ENCODE results near the gene BLOC1S5. TPM values are rescaled to one million over a fixed set of nuclear protein-coding genes. Genes with fewer than 3 reads are reported as not detected.

The BLOC1S5 gene
- total RNA-seq, 1 experiment from 2014 or later: 9.1 TPM

DNA sequence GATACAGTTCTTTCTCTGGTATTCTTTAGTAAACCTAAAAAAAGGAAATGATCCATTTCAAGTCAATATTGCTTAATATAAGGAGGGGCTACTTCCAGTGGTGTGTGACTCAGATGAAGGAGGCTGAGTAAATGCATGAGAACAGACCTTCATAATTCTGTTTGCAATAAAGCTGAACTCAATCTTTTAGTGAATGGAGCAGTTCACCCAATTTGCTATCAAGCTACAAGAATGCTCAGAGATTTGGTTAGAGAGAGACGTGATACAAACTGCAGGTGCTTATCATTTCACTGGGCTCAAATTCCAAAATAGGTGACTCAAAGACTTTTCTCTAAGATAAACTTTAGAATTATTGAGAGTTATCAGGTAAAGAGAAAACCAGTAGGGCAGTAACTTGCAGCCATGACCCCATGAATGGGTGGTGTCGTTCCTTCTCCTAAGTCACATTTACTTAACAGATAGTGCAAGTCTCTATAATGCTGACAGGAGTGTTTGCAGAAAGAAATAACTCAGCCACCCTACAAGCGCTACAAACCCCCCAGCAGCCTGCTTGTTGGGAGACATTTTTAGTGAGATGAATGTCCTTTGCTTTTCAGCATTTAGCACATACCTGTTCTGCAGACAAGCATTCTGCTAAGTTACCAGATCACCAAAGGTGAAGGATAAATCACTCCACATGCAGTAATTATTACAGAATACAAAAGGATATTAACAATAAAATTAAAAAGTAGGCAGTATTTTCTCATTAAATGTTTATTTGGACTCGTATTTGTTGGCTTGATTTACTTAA, 16.4 kb upstream of the BLOC1S5 start:
- ATAC-seq: peak; percentile 47
- Histone ChIP-seq H3K27me3 (ENCODE audit: low read length) (no peaks in the 10 kb centered on the region), H3K4me3 (ENCODE audit: low read length) (peak overlapping the region; percentile 13; the same call in 1 of the 2 replicates), H2AFZ (ENCODE audit: low read length) (no peak overlapping the region), H3K9me2 (replicated peaks; ENCODE audit: low read length) (no peaks in the 10 kb centered on the region), H3F3A (ENCODE audit: low read length, unreplicated experiment) (peaks cover 14% of the 10 kb centered on the region), H3K9me3 (ENCODE audit: low read length) (no peaks in the 10 kb centered on the region), H4K20me1 (ENCODE audit: low read length) (peaks cover 3% of the 10 kb centered on the region; the same call in 1 of the 2 replicates), H3K4me1 (ENCODE audit: insufficient read depth, low read length) (peaks cover 60% of the 10 kb centered on the region), H3K36me3 (ENCODE audit: low read depth, low read length) (0 out of 2 replicates have a peak, but pooled peaks cover 7% of the 10 kb centered on the region), H3K4me2 (ENCODE audit: low read length) (peak overlapping the region; percentile 71), H3K27ac (ENCODE audit: low read length) (peak overlapping the region; percentile 80), H3K9ac (ENCODE audit: low read length) (peak overlapping the region; percentile 22), H3K79me2 (ENCODE audit: low read length) (peaks cover 49% of the 10 kb centered on the region)
- peak; percentile 82 for DNase-seq
- ChIA-PET CTCF (no interaction called here), POLR2A (ENCODE audit: unreplicated experiment) (interaction anchor here (0.6 kb wide), 1 partner anchor 8 kb away, joined by 7 read pairs; no protein-coding TSS in a partner anchor)
- intact Hi-C loops (cut with micrococcal nuclease): loop anchor here (2.0 kb wide), 1 partner anchor 14 kb away; no protein-coding TSS in a partner anchor
- no peak for TF ChIP-seq EZH2 (IDR thresholded peaks at IDR 0.05; ENCODE audit: low read length, unreplicated experiment)
- no peak for TF ChIP-seq EZH2phosphoT487 (IDR thresholded peaks at IDR 0.05; ENCODE audit: borderline replicate concordance, low read length)
- TF ChIP-seq CTCF (conservative IDR thresholded peaks at IDR 0.05; ENCODE audit: low read depth, low read length): no peak
- BruUV-seq (replicated peaks): no TSS peak

DNA sequence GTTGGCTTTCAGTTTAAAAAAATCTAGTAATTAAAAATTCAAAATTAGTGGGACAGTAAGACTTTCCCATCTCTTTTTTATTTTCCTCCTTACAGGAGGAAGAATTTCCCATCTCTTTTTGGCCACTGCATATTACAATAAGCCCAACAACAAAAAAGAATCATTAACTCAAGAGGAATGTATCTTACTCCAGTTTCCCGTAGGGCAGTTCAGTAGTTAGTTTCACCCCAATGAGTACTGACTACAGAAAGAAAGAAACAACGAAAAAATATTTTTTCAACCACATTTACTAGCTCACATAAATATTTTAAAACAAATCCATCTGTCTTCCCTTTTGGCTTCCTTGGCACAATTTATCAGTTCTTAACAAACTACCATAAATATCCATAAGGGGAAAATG, 14.9 kb upstream of the BLOC1S5 start:
- no peak overlapping the region for H3K9ac ChIP-seq (ENCODE audit: low read length)
- no peak overlapping the region for H3K4me3 ChIP-seq (ENCODE audit: low read length)
- ChIA-PET POLR2A (ENCODE audit: unreplicated experiment) (no interaction called here), CTCF (no interaction called here)
- H4K20me1 ChIP-seq (ENCODE audit: low read length): no peaks in the 10 kb centered on the region
- no peaks in the 10 kb centered on the region for H3K9me2 ChIP-seq (replicated peaks; ENCODE audit: low read length)
- no peak overlapping the region for H2AFZ ChIP-seq (ENCODE audit: low read length)
- DNase-seq (no peak), ATAC-seq (no peak)
- H3K4me1 ChIP-seq (ENCODE audit: insufficient read depth, low read length): peaks cover 47% of the 10 kb centered on the region
- no TSS peak for BruUV-seq (replicated peaks)
- H3K9me3 ChIP-seq (ENCODE audit: low read length): no peaks in the 10 kb centered on the region
- H3K4me2 ChIP-seq (ENCODE audit: low read length): no peak overlapping the region; the same call in 1 of the 2 replicates
- no peak overlapping the region for H3K27ac ChIP-seq (ENCODE audit: low read length)
- H3K27me3 ChIP-seq (ENCODE audit: low read length): no peaks in the 10 kb centered on the region
- peaks cover 42% of the 10 kb centered on the region for H3K79me2 ChIP-seq (ENCODE audit: low read length)
- H3K36me3 ChIP-seq (ENCODE audit: low read depth, low read length): 0 out of 2 replicates have a peak, but pooled peaks cover 7% of the 10 kb centered on the region
- TF ChIP-seq EZH2phosphoT487 (IDR thresholded peaks at IDR 0.05; ENCODE audit: borderline replicate concordance, low read length) (no peak), CTCF (conservative IDR thresholded peaks at IDR 0.05; ENCODE audit: low read depth, low read length) (no peak), EZH2 (IDR thresholded peaks at IDR 0.05; ENCODE audit: low read length, unreplicated experiment) (no peak)
- intact Hi-C loops (cut with micrococcal nuclease): no loop called here
- peaks cover 14% of the 10 kb centered on the region for H3F3A ChIP-seq (ENCODE audit: low read length, unreplicated experiment)

DNA sequence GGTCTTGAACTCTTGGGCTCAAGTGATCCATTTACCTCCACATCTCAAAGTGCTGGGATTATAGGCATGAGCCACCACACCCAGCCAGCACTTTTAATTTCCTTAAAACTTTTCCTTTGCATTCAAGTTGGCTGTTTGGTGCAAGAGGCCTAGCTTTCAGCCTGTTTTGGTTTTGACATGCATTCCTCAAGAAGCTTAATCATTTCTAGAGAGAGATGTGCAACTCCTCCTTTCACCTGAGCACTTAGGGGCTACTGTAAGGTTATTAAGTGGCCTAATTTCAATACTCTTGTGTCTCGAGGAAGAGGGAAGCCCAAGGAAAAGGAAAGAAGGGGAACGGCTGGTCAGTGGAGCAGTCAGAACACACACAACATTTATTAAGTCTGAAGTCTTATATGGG, 13.8 kb upstream of the BLOC1S5 start:
- Histone ChIP-seq H3K79me2 (ENCODE audit: low read length) (peaks cover 37% of the 10 kb centered on the region), H3K9me3 (ENCODE audit: low read length) (no peaks in the 10 kb centered on the region), H3K27me3 (ENCODE audit: low read length) (no peaks in the 10 kb centered on the region), H3F3A (ENCODE audit: low read length, unreplicated experiment) (peaks cover 8% of the 10 kb centered on the region), H3K4me2 (ENCODE audit: low read length) (no peak overlapping the region), H3K36me3 (ENCODE audit: low read depth, low read length) (0 out of 2 replicates have a peak, but pooled peaks cover 7% of the 10 kb centered on the region), H2AFZ (ENCODE audit: low read length) (no peak overlapping the region), H3K27ac (ENCODE audit: low read length) (no peak overlapping the region), H3K4me3 (ENCODE audit: low read length) (no peak overlapping the region), H3K9ac (ENCODE audit: low read length) (no peak overlapping the region), H4K20me1 (ENCODE audit: low read length) (no peaks in the 10 kb centered on the region), H3K9me2 (replicated peaks; ENCODE audit: low read length) (no peaks in the 10 kb centered on the region), H3K4me1 (ENCODE audit: insufficient read depth, low read length) (peaks cover 37% of the 10 kb centered on the region)
- intact Hi-C loops (cut with micrococcal nuclease): no loop called here
- BruUV-seq (replicated peaks): no TSS peak
- ChIA-PET POLR2A (ENCODE audit: unreplicated experiment) (no interaction called here), CTCF (no interaction called here)
- ATAC-seq (no peak), DNase-seq (no peak)
- no peak for TF ChIP-seq CTCF (conservative IDR thresholded peaks at IDR 0.05; ENCODE audit: low read depth, low read length)
- no peak for TF ChIP-seq EZH2 (IDR thresholded peaks at IDR 0.05; ENCODE audit: low read length, unreplicated experiment)
- no peak for TF ChIP-seq EZH2phosphoT487 (IDR thresholded peaks at IDR 0.05; ENCODE audit: borderline replicate concordance, low read length)
